ENCODE data around the gene ZMYM3. TPM values are rescaled to one million over a fixed set of nuclear protein-coding genes. Genes with fewer than 3 reads are reported as not detected.

The ZMYM3 gene
- total RNA-seq, 1 donor, result 20.3 TPM

- no peak for TF ChIP-seq CTCF (IDR thresholded peaks at IDR 0.05; ENCODE audit: insufficient read depth, low read length)
- no peak overlapping the region for H3K4me3 ChIP-seq (ENCODE audit: low read depth, low read length)
- DNase-seq (ENCODE audit: low read depth), result no peak
These were observed 32.8 kb downstream of the ZMYM3 start for GRCh38 chrX:71221145-71221544.

- no peak for DNase-seq (ENCODE audit: low read depth)
- H3K4me3 ChIP-seq (ENCODE audit: low read depth, low read length), result no peak overlapping the region
- no peak for TF ChIP-seq CTCF (IDR thresholded peaks at IDR 0.05; ENCODE audit: insufficient read depth, low read length)
These were observed 36.6 kb downstream of the ZMYM3 start for GRCh38 chrX:71217298-71217697.

GRCh38 chrX:71216485-71216884 lies 37.5 kb downstream of the ZMYM3 start:
- no peak for TF ChIP-seq CTCF (IDR thresholded peaks at IDR 0.05; ENCODE audit: insufficient read depth, low read length)
- H3K4me3 ChIP-seq (ENCODE audit: low read depth, low read length), result no peak overlapping the region
- DNase-seq (ENCODE audit: low read depth), result peak; percentile 13

- no peak for DNase-seq (ENCODE audit: low read depth)
- TF ChIP-seq CTCF (IDR thresholded peaks at IDR 0.05; ENCODE audit: insufficient read depth, low read length), result no peak
- H3K4me3 ChIP-seq (ENCODE audit: low read depth, low read length), result no peak overlapping the region
These were observed 38.5 kb downstream of the ZMYM3 start for GRCh38 chrX:71215338-71215912.

- no peak for DNase-seq (ENCODE audit: low read depth)
- TF ChIP-seq CTCF (IDR thresholded peaks at IDR 0.05; ENCODE audit: insufficient read depth, low read length), result no peak
- H3K4me3 ChIP-seq (ENCODE audit: low read depth, low read length), result no peak overlapping the region
These were observed 39.2 kb downstream of the ZMYM3 start for GRCh38 chrX:71214604-71215337.

- no peak for TF ChIP-seq CTCF (IDR thresholded peaks at IDR 0.05; ENCODE audit: insufficient read depth, low read length)
- H3K4me3 ChIP-seq (ENCODE audit: low read depth, low read length), result no peak overlapping the region
- DNase-seq (ENCODE audit: low read depth), result no peak
These were observed 39.8 kb downstream of the ZMYM3 start for GRCh38 chrX:71214152-71214551.
